ENCODE data around the gene IGFBPL1.
A peak's percentile ranks its signal among the peaks of the same experiment; 100 is the strongest.

The IGFBPL1 gene

GRCh38 chr9:38375572-38375963 is 48.7 kb downstream of the IGFBPL1 start:
- no peaks in the 10 kb centered on the region for H3K9me3 Mint-ChIP-seq
- no peaks in the 10 kb centered on the region for H3K36me3 Mint-ChIP-seq (ENCODE audit: low read depth)
- H3K4me3 Mint-ChIP-seq = no peak overlapping the region
- TF ChIP-seq, protein P1, sequence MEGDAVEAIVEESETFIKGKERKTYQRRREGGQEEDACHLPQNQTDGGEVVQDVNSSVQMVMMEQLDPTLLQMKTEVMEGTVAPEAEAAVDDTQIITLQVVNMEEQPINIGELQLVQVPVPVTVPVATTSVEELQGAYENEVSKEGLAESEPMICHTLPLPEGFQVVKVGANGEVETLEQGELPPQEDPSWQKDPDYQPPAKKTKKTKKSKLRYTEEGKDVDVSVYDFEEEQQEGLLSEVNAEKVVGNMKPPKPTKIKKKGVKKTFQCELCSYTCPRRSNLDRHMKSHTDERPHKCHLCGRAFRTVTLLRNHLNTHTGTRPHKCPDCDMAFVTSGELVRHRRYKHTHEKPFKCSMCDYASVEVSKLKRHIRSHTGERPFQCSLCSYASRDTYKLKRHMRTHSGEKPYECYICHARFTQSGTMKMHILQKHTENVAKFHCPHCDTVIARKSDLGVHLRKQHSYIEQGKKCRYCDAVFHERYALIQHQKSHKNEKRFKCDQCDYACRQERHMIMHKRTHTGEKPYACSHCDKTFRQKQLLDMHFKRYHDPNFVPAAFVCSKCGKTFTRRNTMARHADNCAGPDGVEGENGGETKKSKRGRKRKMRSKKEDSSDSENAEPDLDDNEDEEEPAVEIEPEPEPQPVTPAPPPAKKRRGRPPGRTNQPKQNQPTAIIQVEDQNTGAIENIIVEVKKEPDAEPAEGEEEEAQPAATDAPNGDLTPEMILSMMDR (IDR thresholded peaks at IDR 0.05; ENCODE audit: unreplicated experiment in 3 of 3) = no peak
- H3K4me1 Mint-ChIP-seq = peaks cover 56% of the 10 kb centered on the region
- peaks cover 19% of the 10 kb centered on the region for H3K27me3 Mint-ChIP-seq (ENCODE audit: low read depth)
- peak overlapping the region in 1 of 3 experiments; percentile 16 for H3K27ac Mint-ChIP-seq

- Mint-ChIP-seq H3K36me3 (ENCODE audit: low read depth) (no peaks in the 10 kb centered on the region), H3K27me3 (ENCODE audit: low read depth) (peaks cover 19% of the 10 kb centered on the region), H3K4me1 (peaks cover 51% of the 10 kb centered on the region), H3K4me3 (no peak overlapping the region), H3K9me3 (no peaks in the 10 kb centered on the region), H3K27ac (peak overlapping the region in 1 of 3 experiments; percentile 16)
- TF ChIP-seq, protein P1 (IDR thresholded peaks at IDR 0.05; ENCODE audit: unreplicated experiment in 3 of 3) = no peak
Observed at GRCh38 chr9:38374847-38375571, 49.2 kb downstream of the IGFBPL1 start.

DNA sequence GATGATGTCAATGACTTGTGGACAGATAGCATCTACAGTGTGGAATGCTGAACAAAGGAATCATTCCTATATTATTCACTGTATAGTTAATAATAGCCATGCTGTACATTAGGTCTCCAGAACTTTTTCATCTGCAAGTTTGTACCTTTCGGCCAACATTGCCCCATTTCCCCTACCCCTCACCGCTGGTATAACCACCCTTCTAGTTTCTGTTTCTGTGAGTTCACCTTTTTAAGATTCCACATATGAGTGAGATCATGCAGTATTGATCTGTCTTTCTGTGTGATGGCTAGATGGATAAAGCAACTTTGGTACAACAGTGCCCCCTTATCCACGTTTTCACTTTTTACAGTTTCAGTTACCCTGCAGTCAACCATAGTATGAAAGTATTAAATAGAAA is 50.6 kb downstream of the IGFBPL1 start:
- no peak overlapping the region for H3K27ac Mint-ChIP-seq
- TF ChIP-seq, protein P1 (IDR thresholded peaks at IDR 0.05; ENCODE audit: unreplicated experiment in 3 of 3) = no peak
- no peak overlapping the region for H3K4me3 Mint-ChIP-seq
- no peaks in the 10 kb centered on the region for H3K36me3 Mint-ChIP-seq (ENCODE audit: low read depth)
- H3K4me1 Mint-ChIP-seq = peaks cover 42% of the 10 kb centered on the region
- H3K9me3 Mint-ChIP-seq = no peaks in the 10 kb centered on the region
- peaks cover 19% of the 10 kb centered on the region for H3K27me3 Mint-ChIP-seq (ENCODE audit: low read depth)

GRCh38 chr9:38372762-38373619 is 51.3 kb downstream of the IGFBPL1 start:
- Mint-ChIP-seq H3K4me1 (peaks cover 36% of the 10 kb centered on the region), H3K27me3 (ENCODE audit: low read depth) (peaks cover 19% of the 10 kb centered on the region), H3K36me3 (ENCODE audit: low read depth) (no peaks in the 10 kb centered on the region), H3K27ac (peak overlapping the region in 1 of 3 experiments; percentile 61), H3K9me3 (no peaks in the 10 kb centered on the region), H3K4me3 (no peak overlapping the region)
- TF ChIP-seq, protein P1 (IDR thresholded peaks at IDR 0.05; ENCODE audit: unreplicated experiment in 3 of 3) = no peak

DNA sequence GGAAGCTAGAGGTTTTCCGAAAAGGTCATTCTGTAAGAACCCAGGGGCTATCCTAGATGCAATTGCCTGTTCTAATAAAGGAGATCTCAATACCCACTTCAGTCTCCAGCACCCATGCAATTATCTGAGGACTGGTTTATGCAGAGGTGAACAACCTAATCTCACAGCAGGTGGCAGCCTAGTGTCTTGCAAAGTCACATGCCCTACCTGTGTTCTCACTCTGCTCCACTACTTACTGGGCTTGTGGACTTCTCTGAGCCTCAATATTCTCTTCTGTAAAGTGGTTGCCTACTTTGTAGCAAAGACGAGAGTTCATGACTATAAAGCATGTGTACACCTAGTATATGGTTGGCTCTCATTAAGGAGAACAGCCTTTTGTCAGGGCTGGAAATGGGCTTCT is 52.8 kb downstream of the IGFBPL1 start:
- Mint-ChIP-seq H3K36me3 (ENCODE audit: low read depth) (no peaks in the 10 kb centered on the region), H3K27ac (no peak overlapping the region), H3K9me3 (no peaks in the 10 kb centered on the region), H3K27me3 (ENCODE audit: low read depth) (peaks cover 24% of the 10 kb centered on the region), H3K4me1 (peaks cover 31% of the 10 kb centered on the region), H3K4me3 (no peak overlapping the region)
- TF ChIP-seq, protein P1 (IDR thresholded peaks at IDR 0.05; ENCODE audit: unreplicated experiment in 3 of 3) = peak; percentile 26 to 54 (median 53)
